GM12872 (cell line): ENCODE measurements around the gene CIRBP.
A peak's percentile ranks its signal among the peaks of the same experiment; 100 is the strongest.

Experiments used
- CTCF ChIP-seq: IDR thresholded peaks from 3 replicates; pipeline ENCODE4 v1.5.1; 2011; ENCODE audit warnings: low read depth, mild to moderate bottlenecking, low read length, moderate library complexity; ENCODE audit not compliant: insufficient read depth

The CIRBP gene

DNA sequence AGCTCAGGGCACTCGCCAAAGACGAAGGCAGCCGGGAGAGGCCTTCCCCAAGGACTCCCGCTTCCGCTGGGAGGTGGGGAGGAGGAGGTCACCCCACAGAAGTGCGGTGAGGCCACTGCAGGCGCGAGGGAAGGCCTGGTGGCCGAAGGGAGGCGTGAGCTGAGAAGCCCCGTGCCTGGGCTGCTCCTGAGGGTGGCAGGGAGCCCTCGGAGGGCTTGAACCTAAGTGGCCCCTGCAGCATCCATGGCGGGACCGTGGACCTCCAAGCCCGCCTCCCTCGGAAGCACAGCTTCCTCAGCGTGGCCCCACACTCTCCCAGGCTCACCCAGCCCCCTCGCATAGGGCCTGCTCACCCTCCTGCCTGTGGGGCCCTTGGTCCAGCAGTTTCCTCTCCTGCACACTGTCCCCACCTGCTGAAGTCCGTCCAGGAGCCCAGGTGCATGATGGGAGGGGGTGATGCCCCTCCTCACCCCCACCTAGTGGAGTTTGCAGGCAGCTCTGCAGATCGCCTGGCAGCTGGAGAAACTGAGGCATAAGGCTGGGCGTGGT lies 42.5 kb downstream of the CIRBP start:
- no peak for TF ChIP-seq CTCF

DNA sequence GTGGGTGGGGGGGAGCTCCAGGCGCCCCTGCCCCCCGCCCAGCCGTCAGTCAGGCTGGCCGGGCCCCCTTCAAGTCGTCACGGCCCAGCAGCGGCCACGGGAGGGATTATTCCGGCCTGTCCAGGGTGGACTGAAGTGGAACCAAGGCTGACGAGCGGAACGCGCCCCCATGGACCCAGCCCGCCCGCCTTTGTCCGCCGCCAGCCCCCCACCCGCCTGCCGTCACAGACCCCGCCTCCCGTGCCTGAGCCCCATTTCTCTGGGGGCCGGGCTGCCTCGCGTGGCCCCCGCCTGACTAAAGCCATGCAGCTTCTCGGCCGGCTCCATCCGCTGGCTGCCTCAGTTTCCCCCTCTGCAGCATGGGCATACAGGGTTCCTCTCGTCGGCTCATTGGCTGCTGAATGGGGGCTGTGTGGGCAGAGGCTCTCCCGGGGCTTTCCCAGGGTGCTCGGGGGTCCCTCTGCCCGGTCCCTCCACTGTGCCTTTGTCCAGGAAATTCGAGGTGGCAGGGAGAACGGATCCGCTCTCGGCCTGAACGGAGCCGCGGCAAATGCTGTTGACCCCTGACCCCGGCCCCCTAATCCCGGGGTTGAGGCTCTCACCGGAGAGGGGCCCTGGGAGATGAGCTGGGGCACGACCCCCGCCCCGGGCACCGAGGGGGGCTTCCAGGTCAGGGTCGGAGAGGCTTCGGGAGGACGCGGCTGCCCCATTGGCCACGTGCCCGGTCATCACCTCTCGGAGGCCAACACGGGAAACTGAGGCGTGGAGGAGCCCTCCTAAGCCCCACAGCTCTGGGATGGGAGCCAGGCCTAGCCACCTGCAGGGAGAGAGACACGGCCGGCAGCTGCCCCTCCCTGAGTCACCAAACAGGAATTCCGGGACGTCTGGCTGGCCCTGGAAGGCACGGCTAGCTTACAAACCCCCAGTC lies 43.9 kb downstream of the CIRBP start:
- TF ChIP-seq CTCF, result no peak

DNA sequence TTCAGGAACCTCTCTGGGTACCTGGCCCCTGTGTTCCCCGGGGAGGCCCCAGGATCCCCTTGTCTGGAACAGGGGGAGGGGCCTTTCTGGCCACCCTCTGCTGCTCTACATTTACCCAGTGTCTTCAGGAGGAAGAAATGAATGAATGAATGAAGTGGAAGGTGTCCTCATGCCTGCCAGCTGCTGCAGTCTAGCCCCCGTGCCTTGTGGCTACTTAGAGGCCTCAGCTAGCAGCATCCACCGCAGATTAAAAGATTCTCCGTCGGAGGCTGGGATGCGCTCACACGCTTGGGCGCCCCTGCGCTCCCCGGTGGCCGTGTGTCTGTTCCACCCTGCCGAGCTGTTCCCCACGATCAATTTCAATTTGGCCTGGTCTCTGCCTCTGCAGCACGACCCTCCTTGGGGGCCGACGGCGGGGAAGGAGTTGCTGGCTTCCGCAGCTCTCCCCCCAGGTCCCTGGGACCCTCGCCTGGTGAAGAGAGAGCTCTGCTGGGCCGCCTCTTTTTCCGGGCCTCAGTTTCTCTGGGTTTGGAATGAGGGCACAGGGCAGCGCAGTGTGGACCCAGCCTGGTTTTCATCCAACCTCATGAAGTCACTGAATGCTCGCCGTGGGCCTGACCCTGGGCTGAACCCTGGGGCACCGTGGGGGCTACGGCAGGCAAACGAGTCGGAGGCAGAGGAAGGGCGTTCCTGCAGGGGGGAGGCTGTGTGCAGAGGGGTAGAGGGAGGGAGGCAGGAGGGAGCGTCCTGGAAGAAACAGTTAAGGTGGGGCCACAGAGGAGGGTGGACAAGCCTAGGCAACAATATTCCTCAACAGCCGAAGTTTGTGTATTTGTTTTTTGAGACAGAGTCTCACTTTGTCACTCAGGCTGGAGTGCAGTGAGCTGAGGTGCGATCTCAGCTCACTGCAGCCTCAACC lies 44.8 kb downstream of the CIRBP start:
- TF ChIP-seq CTCF, result no peak

- TF ChIP-seq CTCF, result peak; percentile 49; the same call in 1 of the 3 replicates
These were observed 46.5 kb downstream of the CIRBP start for GRCh38 chr19:1315470-1316166.

- TF ChIP-seq CTCF, result no peak
These were observed 47.3 kb downstream of the CIRBP start for GRCh38 chr19:1316466-1316865.

GRCh38 chr19:1317274-1318003 lies 48.3 kb downstream of the CIRBP start:
- no peak for TF ChIP-seq CTCF
